Right forelimb (tissue), 1 donor: ENCODE data around the gene VKORC1L1.
"Not testable (repeated sequence)": the region's sequence is repeated elsewhere in the genome, so short reads cannot be mapped to it uniquely, and the experiment has no call there.

ENCODE experiments used
- DNase-seq: peaks from one replicate; pipeline ENCODE4 v3.0.0-alpha.2; 2018

Gene VKORC1L1

GRCh38 chr7:65888434-65889156 is 15.7 kb downstream of the VKORC1L1 start:
- not testable (repeated sequence) for DNase-seq

DNA sequence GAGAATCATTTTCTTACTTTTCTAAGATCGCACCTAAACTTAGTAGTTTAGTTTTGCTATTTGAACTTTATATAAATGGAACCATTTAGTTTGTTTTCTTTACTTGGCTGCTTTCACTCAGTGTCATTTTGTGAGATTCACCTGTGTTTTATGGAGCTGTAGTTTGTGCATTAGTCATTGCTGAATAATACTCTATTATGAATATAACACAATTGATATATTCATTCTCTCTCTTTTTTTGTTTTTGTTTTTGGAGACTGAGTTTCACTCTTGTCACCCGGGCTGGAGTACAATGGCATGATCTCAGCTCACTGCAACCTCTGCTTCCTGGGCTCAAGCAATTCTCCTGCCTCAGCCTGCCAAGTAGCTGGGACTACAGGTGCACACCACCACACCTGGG is 16.8 kb downstream of the VKORC1L1 start:
- DNase-seq = not testable (repeated sequence)

- no peak for DNase-seq
Measured at GRCh38 chr7:65892161-65892560, 19.3 kb downstream of the VKORC1L1 start.

DNA sequence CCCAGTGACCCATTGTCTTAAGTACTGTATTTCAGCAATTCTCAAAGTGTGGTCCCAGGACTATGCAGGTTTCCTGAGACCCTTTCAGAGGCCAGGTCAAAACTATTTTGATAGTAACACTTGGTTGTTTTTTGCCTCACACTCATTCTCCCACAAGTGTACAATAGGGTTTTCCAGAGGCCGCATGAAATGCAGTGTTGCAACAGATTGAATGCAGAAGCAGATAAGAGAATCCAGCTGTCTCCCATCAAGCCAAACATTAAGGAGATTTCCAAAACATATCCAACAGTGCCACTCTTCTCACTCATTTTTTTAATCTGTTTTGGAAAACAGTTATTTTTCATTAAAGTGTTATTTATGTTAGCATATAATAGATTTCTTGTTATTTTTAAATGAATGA is 20.0 kb downstream of the VKORC1L1 start:
- DNase-seq = no peak

DNA sequence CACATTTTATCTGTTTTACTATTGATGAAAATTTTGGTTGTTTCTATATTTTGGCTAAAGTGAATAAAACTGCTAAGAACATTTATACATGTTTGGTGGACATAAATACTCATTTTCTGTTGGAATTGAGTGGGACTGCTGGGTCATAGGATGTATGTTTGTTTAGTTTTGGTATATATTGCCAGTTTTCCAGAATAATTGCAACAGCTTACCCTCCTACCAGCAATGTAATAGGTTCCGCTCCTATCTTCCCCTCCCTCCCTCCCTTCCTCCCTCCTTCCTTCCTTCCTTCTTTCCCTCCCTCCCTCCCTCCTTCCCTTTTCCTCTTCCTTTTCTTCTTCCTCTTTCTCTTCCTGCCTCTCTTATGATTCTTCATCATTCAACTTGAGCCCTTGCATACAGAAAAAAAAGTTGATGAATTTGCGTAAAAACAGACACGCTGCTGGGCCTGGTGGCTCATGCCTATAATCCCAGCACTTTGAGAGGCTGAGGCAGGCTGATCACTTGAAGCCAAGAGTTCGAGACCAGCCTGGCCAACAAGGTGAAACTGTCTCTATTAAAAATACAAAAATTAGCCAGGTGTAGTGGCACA is 23.5 kb downstream of the VKORC1L1 start:
- DNase-seq = no peak

GRCh38 chr7:65897289-65897688 is 24.4 kb downstream of the VKORC1L1 start:
- DNase-seq = not testable (repeated sequence)

- DNase-seq = not testable (repeated sequence)
Measured at GRCh38 chr7:65898677-65899447, 26.0 kb downstream of the VKORC1L1 start.

DNA sequence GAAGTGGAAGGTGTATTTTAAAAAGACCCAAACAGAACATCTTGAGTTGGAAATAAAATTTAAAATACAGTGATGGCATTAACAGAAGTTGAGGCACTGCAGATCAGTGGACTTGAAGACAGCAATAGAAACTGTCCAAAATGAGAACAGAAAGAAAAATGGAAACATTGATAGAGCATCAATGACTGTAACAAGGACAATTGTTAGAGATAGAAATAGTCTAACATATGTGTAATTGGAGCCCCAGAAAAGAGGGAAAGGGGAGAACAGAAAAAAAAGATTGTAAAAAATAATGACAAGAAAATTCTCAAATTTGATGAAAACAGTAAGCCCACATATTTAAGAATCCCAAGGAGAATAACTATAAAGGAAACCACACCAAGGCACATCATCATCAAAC is 29.4 kb downstream of the VKORC1L1 start:
- no peak for DNase-seq

- no peak for DNase-seq
Measured at GRCh38 chr7:65907501-65908198, 34.8 kb downstream of the VKORC1L1 start.

DNA sequence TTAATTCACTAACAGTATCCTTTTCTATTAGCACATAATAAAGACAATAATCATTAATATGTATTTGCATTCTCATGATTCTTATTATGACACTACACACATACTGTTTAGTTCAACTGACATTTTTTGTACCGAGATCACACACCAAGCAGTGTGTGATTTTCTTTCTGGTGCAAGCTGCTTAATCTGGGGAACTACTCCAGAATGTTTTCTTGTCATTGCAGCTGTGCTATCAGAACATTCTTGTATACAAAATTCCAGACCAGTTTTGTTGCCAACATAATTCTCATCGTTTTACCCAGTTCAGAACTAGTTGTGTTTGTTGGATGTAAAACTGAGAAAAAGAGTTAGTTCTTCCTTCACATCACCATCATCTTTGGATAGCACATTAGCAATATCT is 37.4 kb downstream of the VKORC1L1 start:
- no peak for DNase-seq

- no peak for DNase-seq
Measured at GRCh38 chr7:65912237-65912636, 39.4 kb downstream of the VKORC1L1 start.

DNA sequence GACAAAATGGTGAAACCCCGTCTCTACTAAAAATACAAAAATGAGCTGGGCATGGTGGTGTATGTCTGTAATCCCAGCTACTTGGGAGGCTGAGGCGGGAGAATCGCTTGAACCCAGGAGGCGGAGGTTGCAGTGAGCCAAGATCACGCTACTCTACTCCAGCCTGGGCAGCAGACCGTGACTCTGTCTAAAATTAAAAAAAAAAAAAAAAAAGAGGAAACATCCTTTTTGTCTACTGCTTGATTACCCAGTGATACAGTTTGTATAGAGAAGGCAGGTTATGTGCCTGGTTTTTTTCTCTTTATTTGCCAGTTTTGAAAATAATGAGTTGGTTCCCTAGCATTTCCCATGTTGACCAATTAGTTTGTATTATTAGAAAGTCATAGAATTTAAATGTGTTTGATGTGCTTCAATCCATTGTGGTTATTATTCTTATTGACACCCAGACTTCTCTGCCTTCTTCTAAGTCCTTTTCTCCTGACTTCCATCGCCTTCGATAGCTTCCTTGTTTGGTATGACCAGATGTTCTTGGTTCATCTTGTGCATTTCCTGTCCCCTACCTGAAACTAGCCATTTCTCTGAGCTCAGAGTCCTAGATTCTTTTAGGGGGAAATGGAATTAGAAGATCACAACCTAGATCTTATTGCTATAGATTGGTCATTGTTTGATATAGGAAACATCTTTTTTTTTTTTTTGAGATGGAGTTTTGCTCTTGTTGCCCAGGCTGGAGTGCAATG is 43.2 kb downstream of the VKORC1L1 start:
- DNase-seq = no peak

GRCh38 chr7:65923316-65923715 is 50.4 kb downstream of the VKORC1L1 start:
- no peak for DNase-seq

GRCh38 chr7:65924193-65924592 is 51.3 kb downstream of the VKORC1L1 start:
- DNase-seq = no peak

DNA sequence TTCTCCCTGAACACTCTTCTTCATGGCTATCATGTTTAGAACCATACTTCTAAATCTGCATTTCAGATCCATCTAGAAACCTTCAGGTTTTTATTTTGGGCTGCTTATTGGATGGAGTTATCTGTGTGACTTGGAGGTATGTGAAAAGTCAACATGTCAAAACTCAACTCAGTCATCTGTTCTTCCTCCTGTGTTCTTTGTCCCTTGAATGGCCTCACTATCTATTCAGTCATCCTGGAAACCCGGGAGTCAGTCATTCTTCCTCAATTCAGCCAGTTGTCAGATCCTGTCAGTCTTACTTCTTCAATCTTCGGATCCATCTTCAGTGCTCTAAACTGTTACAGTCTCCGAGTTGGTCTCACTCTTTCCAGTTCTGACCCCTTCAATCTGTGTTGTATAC is 52.2 kb downstream of the VKORC1L1 start:
- DNase-seq = no peak

GRCh38 chr7:65926588-65926987 is 53.7 kb downstream of the VKORC1L1 start:
- no peak for DNase-seq

DNA sequence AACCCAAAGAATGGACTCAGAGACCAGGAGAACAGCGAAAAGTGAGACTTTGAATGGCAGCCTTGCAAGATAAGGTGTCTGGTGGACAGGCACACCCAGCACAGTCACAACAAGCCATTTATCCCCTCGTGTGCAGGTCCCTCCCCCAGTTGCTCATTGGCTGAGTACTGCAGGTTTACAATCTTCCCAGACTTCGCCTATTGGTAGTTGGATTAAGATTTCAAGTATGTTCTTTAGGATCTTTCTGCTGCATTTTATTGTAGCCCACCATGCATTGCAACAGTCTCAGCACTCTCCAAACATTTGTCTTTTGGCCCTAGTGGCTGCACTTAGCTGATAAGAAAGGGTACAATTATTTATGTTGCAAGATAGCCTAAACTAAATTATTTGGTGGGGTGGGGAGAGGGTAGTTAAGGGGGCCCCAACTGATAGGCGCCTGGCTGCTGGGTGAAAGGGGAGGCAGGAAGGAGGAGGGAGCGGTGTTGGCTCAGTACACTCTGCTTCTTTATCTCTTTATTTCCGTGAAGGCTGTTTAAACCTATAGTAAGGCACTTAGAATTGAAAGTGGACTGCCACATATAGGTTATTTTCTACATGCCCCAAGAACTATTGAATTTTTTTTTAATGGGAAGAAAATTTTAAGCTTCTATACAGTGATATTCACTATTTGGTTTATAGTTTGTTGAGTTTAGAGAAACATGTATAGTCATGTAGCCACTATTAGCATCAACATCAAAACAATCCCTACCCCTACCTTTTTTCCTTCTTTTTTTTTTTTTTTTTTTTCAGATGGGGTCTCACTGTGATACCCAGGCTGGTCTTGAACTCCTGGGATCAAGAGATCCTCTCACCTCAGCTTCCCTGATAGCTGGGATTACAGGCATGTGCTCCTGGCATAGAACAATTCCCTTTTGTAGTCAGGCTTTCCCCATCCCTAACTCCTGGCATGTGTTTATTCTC is 54.9 kb downstream of the VKORC1L1 start:
- no peak for DNase-seq

- no peak for DNase-seq
Measured at GRCh38 chr7:65931685-65932084, 58.8 kb downstream of the VKORC1L1 start.

- no peak for DNase-seq
Measured at GRCh38 chr7:65937296-65937695, 64.4 kb downstream of the VKORC1L1 start.

DNA sequence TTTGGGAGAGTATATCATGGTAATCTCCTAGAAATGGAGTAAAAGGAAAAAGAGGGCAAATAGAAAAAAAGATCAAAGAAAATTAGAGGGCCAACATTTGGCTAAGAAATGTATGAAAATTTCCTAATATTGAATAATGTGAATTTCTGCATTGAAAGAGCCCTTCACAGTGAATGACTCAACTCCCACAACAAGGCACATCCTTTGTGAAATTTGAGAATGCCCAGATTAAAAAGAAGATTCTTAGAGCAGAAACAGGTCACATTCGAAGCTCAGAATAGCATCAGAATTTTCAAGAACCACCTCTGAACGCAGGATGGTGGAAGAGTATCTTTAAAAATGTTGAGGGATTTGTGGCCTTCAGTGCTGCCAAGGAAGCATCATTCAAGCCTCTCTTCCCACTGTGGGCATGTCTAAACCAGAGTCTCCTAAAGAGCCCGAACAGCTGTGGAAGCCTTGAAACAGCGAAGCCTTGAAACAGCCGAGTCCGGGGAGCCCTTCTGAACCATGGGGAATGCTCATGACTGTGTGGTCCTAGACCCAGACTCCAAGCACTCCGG is 65.5 kb downstream of the VKORC1L1 start:
- DNase-seq = no peak

DNA sequence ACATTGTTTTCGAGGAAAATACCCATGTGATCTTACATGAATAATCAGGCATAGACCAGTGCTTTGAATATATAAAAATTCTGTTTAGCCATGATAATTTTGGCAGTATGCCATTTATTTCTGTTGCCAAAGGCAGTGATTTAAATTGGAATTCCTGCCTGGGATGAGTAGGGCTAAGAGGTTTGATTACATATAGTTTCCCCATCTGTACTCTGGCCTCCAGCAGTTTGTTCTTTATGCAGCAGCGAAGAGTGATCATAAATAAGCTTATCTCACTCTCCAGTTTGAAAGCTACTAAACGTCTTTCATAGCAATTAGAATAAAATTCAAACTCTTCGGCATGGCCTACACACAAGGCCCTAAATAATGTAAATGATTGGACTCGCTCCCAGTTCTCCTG is 72.9 kb downstream of the VKORC1L1 start:
- not testable (repeated sequence) for DNase-seq
